ENCODE measurements around the gene VWCE.

VWCE gene

DNA sequence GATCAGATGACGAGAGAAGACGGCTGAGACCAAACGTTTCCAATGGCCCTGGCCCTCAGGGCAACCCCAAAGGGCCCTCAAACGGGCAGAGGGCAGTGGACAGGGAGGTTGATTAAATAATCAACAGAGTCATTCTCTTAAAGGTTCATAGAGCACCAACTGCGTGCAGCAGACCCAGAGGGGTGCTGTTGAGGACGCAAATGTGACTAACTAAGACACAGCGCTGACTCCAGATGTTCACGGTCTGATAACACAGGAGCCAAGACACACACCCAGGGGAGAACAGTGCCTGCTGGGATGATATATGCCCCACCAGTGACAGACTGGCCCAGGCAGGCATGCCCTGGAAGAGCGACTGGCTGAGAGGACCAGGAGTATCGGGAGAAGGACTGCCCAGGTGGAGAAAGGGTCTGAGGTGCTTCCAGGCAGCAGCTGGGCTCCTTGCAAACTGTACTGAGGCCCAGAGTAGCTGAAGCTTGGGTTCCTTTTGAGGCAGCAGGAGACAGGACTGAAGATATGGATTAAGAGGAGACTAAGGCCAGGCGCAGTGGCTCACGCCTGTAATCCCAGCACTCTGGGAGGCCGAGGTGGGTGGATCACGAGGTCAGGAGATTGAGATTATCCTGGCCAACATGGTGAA, 7.7 kb downstream of the VWCE start:
- Mint-ChIP-seq H3K9me3 (no peaks in the 10 kb centered on the region), H3K4me3 (no peak overlapping the region), H3K27ac (no peak overlapping the region), H3K27me3 (peaks cover 12 to 33% of the 10 kb centered on the region in 2 donors), H3K4me1 (ENCODE audit: low read depth in 2 of 2) (no peaks in the 10 kb centered on the region), H3K36me3 (ENCODE audit: insufficient read depth) (peaks cover 2% of the 10 kb centered on the region)
- DNase-seq (no peak), ATAC-seq (replicated peaks) (no peak)

DNA sequence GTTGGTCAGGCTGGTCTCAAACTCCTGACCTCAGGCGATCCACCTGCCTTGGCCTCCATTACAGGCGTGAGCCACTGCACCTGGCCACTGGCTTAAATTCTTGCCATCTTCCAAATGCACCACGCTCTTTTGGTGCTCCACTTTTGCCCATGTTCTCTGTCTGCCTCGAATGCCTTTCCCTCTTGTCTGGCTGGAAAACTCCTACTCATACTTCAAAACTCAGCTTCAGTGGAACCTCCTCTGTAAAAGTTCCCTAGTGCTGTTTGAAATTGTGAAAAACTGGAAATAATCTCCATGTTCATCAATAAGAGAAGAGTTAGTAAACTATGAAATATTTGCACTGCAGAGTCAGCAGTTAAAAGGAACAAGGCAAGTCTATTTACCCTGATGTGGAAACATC, 11.5 kb downstream of the VWCE start:
- no peak overlapping the region for H3K27ac Mint-ChIP-seq
- H3K9me3 Mint-ChIP-seq: no peaks in the 10 kb centered on the region
- no peak overlapping the region for H3K4me3 Mint-ChIP-seq
- H3K36me3 Mint-ChIP-seq (ENCODE audit: insufficient read depth): peaks cover 2% of the 10 kb centered on the region
- no peaks in the 10 kb centered on the region for H3K4me1 Mint-ChIP-seq (ENCODE audit: low read depth in 2 of 2)
- ATAC-seq (replicated peaks) (no peak), DNase-seq (no peak)
- peaks cover 9 to 19% of the 10 kb centered on the region in 2 donors for H3K27me3 Mint-ChIP-seq

DNA sequence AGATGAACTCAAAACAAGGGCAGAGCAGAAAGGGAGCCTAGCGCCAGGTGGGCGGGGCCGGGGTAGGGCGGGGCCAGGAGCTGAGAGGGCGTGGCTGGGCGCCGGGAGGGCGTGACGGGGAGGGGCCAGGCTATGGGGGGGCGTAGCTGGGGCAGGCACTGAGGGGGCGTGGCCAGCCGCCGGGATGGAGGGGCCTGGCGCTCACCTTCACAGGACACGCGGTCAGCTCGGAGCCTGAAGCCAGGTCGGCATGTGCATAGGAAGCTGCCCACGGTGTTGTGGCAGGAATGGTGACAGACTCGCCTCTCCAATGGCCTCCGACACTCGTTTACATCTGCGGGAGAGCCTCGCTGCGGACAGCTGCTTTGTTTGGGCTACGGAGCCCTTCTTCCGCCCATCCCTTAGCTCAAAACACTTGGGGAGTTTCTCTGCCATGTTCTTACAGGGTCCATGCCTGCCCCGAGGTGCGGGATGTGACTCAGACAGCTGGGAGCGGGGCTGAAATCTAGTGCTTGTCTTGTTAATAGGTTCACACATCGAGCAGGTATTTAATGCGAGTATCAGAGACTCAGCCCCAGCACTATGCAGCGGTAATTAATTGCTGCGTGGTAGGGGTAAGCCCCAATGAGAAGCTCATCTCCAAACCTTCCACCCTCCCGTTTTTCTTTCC, 13.4 kb downstream of the VWCE start:
- Mint-ChIP-seq H3K9me3 (no peaks in the 10 kb centered on the region), H3K4me3 (no peak overlapping the region), H3K4me1 (ENCODE audit: low read depth in 2 of 2) (no peaks in the 10 kb centered on the region), H3K27ac (no peak overlapping the region), H3K36me3 (ENCODE audit: insufficient read depth) (peaks cover 5% of the 10 kb centered on the region), H3K27me3 (peaks cover 7 to 14% of the 10 kb centered on the region in 2 donors)
- DNase-seq: no peak
- no peak for ATAC-seq (replicated peaks)

DNA sequence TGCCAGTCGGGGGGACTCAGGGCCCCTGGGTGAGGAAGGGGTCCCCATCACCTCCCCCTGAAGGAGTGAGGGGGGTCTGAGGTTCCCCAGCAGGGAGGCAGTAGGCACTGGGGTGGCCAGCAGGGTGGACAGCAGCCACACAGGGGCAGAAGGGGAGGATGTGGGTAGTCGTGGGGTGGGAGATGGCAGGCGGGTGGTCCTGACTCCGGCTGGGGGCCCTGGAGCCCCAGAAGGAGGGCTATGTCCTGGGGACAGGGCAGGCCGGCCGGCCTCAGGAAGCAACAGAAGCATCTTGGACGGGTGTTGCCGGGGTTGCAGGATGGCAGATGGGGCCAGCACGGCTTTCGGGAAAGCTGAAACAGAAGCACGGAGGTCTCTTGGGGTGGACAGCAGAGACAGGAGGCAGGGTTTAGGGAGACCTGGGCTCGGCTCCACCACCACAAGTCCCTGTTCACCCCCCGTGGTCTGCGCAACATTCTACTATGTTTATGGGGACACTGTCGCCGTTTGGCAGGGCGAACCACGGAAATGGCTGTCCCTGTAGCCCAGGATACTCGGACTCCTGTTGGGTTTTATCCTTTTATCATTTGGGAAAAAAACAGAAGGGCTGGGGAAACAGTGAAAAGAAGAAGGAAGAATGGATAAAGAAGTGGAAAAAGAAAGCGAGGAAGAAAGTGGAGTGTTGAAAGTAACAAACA, 14.1 kb downstream of the VWCE start:
- H3K36me3 Mint-ChIP-seq (ENCODE audit: insufficient read depth): peaks cover 5% of the 10 kb centered on the region
- ATAC-seq (replicated peaks): no peak

DNA sequence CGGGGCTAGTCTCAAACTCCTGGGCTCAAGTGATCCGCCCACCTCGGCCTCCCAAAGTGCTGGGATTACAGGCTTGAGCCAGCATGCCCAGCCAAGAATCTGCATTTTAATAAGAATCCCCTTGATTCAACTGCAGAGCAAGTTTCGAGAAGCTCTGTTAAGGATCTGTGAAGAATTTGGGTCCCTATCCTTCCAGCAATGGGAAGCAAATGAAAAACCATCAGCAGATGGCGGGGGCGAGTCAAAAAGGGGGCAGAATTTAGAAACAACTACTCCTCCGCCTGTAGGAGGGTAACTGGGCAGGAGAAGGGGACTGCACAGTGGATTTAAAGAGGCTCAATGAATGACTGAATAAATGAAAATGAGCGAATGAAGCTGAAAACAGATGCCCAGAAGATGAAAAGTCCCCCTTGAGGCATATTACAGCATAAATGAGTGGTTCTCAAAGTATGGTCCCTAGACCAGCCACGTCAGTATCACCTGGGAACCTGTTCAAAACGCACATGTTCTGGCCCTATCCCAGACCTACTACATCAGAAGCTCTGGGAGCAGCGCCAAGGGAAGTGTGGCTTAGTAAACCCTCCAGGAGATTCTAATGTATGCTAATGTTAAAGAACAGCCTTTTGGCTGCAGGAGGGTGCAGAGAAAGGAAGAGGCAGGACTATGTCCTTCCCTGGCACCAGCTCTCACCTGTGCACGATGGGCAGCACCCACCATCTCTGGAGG, 15.0 kb downstream of the VWCE start:
- Mint-ChIP-seq H3K27ac (no peak overlapping the region), H3K4me1 (ENCODE audit: low read depth in 2 of 2) (no peaks in the 10 kb centered on the region), H3K27me3 (peaks cover 7 to 12% of the 10 kb centered on the region in 2 donors), H3K4me3 (no peak overlapping the region), H3K36me3 (ENCODE audit: insufficient read depth) (peaks cover 5% of the 10 kb centered on the region), H3K9me3 (no peaks in the 10 kb centered on the region)
- ATAC-seq (replicated peaks) (no peak), DNase-seq (no peak)

More for the DNA sequence above, 14.1 kb downstream of the VWCE start:
- Mint-ChIP-seq H3K4me3 (no peak overlapping the region), H3K9me3 (no peaks in the 10 kb centered on the region), H3K27ac (no peak overlapping the region), H3K27me3 (peaks cover 7 to 12% of the 10 kb centered on the region in 2 donors), H3K4me1 (ENCODE audit: low read depth in 2 of 2) (no peaks in the 10 kb centered on the region)
- no peak for DNase-seq

DNA sequence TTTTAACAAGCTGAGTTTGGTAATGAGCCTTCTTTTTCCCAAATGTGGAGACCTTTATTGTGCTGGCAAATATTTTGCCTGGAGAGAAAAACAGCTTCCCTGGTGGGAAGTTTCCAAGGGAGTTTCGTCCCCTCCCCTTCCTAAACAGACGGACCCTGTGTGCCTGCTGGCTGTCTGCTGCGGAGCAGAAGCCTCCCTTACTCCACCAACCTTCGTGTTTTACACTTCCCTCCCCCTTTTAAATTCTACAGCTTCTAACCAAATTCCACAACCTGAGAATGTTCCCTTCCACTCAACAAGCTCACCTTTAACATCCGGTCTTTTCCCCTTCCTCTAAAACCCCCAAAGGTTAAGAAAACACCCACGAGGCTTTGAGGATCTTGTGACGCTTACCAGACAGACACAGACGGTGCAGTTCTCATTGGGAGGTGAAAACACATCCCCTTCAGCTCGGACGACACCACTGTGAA, 17.1 kb downstream of the VWCE start:
- no peak for DNase-seq

DNA sequence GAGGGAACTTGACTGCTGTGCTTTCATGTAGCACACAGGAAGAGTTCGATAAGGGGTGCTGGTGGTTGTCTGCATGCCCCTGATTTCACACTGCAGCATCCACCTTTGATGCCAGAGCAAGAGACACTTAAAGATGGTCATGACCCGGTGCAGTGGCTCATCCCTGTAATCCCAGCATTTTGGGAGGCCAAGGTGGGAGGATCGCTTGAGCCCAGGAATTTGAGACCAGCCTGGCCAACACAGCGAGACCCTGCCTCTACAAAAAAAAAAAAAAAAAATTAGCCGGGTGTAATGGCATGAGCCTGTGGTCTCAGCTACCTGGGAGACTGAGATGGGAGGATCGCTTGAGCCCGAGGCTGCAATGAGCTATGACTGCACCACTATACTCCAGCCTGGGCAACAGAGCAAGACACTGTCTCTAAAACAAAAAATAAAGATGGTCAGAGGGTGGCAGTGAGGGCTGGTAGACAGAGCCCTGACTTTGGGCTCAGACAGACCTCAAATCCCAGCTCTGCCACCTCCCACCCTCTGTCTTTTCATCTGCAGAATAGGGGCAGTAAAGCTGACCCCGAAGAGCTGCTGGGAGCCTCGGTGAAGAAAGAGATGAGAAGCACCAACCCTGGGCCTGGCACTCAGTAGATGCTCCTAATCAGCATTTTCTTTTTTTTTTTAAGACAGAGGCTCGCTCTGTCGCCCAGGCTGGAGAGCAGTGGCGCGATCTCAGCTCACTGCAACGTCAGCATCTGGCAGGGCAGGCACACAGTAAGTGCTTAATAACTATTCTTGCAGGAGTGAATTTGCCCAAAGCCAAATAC, 17.7 kb downstream of the VWCE start:
- Mint-ChIP-seq H3K27ac (no peak overlapping the region), H3K36me3 (ENCODE audit: insufficient read depth) (peaks cover 5% of the 10 kb centered on the region), H3K4me3 (no peak overlapping the region), H3K4me1 (ENCODE audit: low read depth in 2 of 2) (no peaks in the 10 kb centered on the region), H3K9me3 (no peaks in the 10 kb centered on the region), H3K27me3 (peaks cover 7 to 12% of the 10 kb centered on the region in 2 donors)
- no peak for ATAC-seq (replicated peaks)
- no peak for DNase-seq

More for the DNA sequence above, 17.1 kb downstream of the VWCE start:
- Mint-ChIP-seq H3K27ac (no peak overlapping the region), H3K36me3 (ENCODE audit: insufficient read depth) (peaks cover 5% of the 10 kb centered on the region), H3K4me1 (ENCODE audit: low read depth in 2 of 2) (no peaks in the 10 kb centered on the region), H3K27me3 (peaks cover 7 to 12% of the 10 kb centered on the region in 2 donors), H3K4me3 (no peak overlapping the region), H3K9me3 (no peaks in the 10 kb centered on the region)
- no peak for ATAC-seq (replicated peaks)

DNA sequence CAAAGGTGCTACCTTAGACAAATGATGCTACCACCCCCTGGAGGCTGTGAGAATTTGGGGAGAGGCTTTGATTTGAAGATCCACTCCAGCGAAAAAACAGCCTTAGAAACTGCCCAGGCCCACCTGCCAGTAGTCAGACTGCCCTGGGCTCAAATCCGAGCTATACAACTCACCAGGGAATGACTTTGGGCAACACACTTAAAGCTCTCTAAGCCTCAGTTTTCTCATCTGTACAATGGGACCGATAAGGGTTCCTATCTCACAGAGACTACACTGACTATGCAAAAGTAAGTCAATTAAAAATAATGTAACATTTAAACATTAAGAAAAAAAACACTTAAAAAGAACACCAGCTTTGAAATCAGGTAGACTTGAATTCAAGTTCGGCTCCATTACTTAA, 19.9 kb downstream of the VWCE start:
- H3K4me1 Mint-ChIP-seq (ENCODE audit: low read depth in 2 of 2): no peaks in the 10 kb centered on the region
- no peak for DNase-seq
- H3K27ac Mint-ChIP-seq: no peak overlapping the region
- ATAC-seq (replicated peaks): no peak
- peaks cover 7 to 12% of the 10 kb centered on the region in 2 donors for H3K27me3 Mint-ChIP-seq
- H3K9me3 Mint-ChIP-seq: no peaks in the 10 kb centered on the region
- H3K4me3 Mint-ChIP-seq: no peak overlapping the region
- H3K36me3 Mint-ChIP-seq (ENCODE audit: insufficient read depth): peaks cover 3% of the 10 kb centered on the region

DNA sequence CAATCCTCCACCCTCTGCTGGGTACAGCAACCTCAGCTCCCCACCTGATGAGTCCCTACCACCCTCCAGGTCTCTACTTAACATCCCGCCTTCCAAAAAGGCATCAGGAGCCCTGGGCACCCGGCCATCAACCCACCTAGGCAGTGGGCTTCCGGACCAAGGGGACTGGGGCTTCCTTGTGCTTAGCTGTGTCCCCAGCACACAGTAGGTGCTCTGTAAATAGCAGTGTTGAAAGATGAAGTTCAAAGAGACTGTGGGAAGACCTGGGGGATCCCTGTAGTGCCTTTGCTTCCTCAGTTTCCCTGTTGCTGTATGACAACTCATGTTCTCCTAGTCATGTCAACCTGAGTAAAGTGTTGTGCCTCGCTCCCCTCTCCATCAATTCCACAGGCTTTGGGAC, 21.0 kb downstream of the VWCE start:
- Mint-ChIP-seq H3K27ac (no peak overlapping the region), H3K9me3 (no peaks in the 10 kb centered on the region), H3K4me3 (no peak overlapping the region), H3K36me3 (ENCODE audit: insufficient read depth) (peaks cover 3% of the 10 kb centered on the region), H3K4me1 (ENCODE audit: low read depth in 2 of 2) (no peaks in the 10 kb centered on the region), H3K27me3 (peaks cover 7 to 12% of the 10 kb centered on the region in 2 donors)
- DNase-seq: no peak
- no peak for ATAC-seq (replicated peaks)

DNA sequence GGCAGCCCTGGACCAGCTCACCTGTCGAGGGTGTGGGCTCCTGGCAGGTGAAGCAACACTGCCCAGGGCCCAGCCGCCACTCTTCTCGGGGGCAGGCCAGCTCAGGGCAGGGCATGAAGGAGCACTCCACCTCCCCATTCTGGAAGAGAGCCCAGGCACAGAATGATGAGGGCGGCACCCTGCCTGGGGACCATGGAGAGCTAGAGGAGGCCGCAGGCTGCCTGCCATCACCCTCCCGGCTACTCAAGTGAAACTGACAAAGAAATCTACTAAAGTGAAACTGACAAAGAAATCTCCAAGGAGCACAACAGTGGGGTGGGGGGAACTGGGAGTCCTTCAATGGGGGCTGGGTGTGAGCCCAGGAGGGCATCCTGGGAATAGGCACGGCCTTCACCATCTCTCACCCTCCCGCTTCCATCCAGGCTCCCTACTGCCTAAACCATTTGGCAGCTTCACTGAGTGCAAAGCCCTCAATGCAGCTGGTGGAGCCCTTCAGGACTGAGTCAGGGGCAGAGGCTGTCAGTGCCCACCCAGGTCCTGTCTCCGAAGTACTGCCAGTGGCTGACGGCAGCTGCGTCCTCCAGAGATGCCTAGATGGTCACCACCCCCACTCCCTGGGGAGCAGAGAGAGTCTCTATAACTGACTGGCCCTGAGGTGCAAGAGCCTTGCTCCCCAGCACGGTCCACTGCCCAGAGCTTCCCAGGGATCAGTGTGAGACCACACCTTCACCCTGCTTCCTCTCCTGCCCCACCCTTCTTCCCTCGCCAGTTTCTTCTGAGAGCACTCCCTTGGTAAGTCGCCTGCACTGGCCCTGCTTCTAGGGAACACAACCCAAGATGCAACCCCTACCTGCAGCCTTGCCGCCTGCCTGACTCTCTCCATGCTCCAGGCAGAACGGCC, 21.7 kb downstream of the VWCE start:
- H3K4me1 Mint-ChIP-seq (ENCODE audit: low read depth in 2 of 2): no peaks in the 10 kb centered on the region
- H3K9me3 Mint-ChIP-seq: no peaks in the 10 kb centered on the region
- DNase-seq: no peak
- peaks cover 6 to 8% of the 10 kb centered on the region in 2 donors for H3K27me3 Mint-ChIP-seq
- H3K36me3 Mint-ChIP-seq (ENCODE audit: insufficient read depth): peaks cover 3% of the 10 kb centered on the region
- ATAC-seq (replicated peaks): no peak
- no peak overlapping the region for H3K27ac Mint-ChIP-seq
- H3K4me3 Mint-ChIP-seq: no peak overlapping the region

DNA sequence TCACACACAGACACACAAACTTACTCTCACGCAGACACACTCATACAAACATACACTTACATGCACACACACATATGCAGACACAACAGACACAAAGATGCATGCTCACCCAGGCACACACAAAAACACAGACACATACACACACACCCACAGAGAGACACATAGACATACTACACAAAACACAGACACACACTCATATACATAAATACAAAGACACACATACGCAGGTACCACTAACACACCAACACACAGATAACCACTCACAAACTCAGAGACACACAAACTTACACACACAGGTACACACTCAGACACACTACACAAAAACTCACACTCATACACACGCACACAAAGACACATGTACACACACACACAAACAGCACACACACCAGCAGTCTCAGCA, 22.4 kb downstream of the VWCE start:
- Mint-ChIP-seq H3K36me3 (ENCODE audit: insufficient read depth) (no peaks in the 10 kb centered on the region), H3K4me1 (ENCODE audit: low read depth in 2 of 2) (no peaks in the 10 kb centered on the region), H3K9me3 (no peaks in the 10 kb centered on the region), H3K27ac (no peak overlapping the region), H3K4me3 (no peak overlapping the region), H3K27me3 (peaks cover 0 to under 1% of the 10 kb centered on the region in 2 donors)
- ATAC-seq (replicated peaks) (no peak), DNase-seq (no peak)
